CD14-positive monocyte (primary cell): ENCODE results near the gene SSBP3. TPM values are rescaled to one million over a fixed set of nuclear protein-coding genes. Genes with fewer than 3 reads are reported as not detected.

Source experiments
- DNase-seq, 3 donors: peaks; one replicate each; pipeline ENCODE4 v3.0.0-alpha.2; 2011 to 2022
- H2AFZ ChIP-seq: 2 replicates; pipeline ENCODE4 v1.6.0; 2012; ENCODE audit warnings: mild to moderate bottlenecking, low read depth, low read length, inconsistent platforms; ENCODE audit not compliant: insufficient read depth, poor library complexity, severe bottlenecking
- H3K27ac ChIP-seq, 2 donors: 1 replicate in 1 of 2; 2 replicates in 1 of 2; pipeline ENCODE4 v1.5.1; 2012 to 2013; ENCODE audit warnings: low read length in 2 of 2, control low read depth in 1 of 2, inconsistent platforms in 1 of 2, low read depth in 1 of 2, mild to moderate bottlenecking in 1 of 2
- H3K27me3 ChIP-seq, 2 donors: one replicate each; pipeline versions ENCODE4 v1.6.0 to v1.6.1; 2011 to 2013; ENCODE audit warnings: low read length in 2 of 2; ENCODE audit not compliant: control insufficient read depth in 2 of 2, insufficient read depth in 2 of 2
- H3K36me3 ChIP-seq, 2 donors: replicated peaks in 1 of 2; 1 replicate in 1 of 2; 2 replicates in 1 of 2; pipeline versions ENCODE4 v1.5.1 to v1.6.1; 2012 to 2013; ENCODE audit warnings: low read length in 2 of 2, control low read depth in 1 of 2, inconsistent platforms in 1 of 2, mild to moderate bottlenecking in 1 of 2; ENCODE audit not compliant: insufficient read depth in 2 of 2, control insufficient read depth in 1 of 2
- H3K4me1 ChIP-seq, 2 donors: 1 replicate in 1 of 2; 2 replicates in 1 of 2; pipeline versions ENCODE4 v1.5.1 to v1.6.1; 2012 to 2013; ENCODE audit warnings: low read length in 2 of 2, control low read depth in 1 of 2, inconsistent platforms in 1 of 2, mild to moderate bottlenecking in 1 of 2, moderate library complexity in 1 of 2; ENCODE audit not compliant: insufficient read depth in 2 of 2, control insufficient read depth in 1 of 2
- H3K4me2 ChIP-seq: replicated peaks from 2 replicates; pipeline ENCODE3; 2012; ENCODE audit warnings: low read length, moderate library complexity, mild to moderate bottlenecking; ENCODE audit not compliant: poor library complexity, severe bottlenecking; ENCODE audit errors: extremely low read depth
- H3K4me3 ChIP-seq, 3 experiments: fragments of 200-600 bp in 1 of 3; sonication (generic) in 1 of 3; replicated peaks in 1 of 3; 1 replicate in 2 of 3; 2 replicates in 1 of 3; pipeline ENCODE4 v1.5.1; 2011 to 2013; ENCODE audit warnings: low read length in 3 of 3, mild to moderate bottlenecking in 3 of 3, control low read depth in 2 of 3, low read depth in 2 of 3, inconsistent platforms in 1 of 3, moderate library complexity in 1 of 3
- H3K79me2 ChIP-seq: 2 replicates; pipeline ENCODE4 v1.6.0; 2012; ENCODE audit warnings: mild to moderate bottlenecking, control low read depth, inconsistent platforms, low read length, moderate library complexity; ENCODE audit not compliant: insufficient read depth
- H3K9ac ChIP-seq: 2 replicates; pipeline ENCODE4 v1.6.0; 2017; ENCODE audit warnings: low read length, mild to moderate bottlenecking; ENCODE audit not compliant: insufficient read depth, poor library complexity, severe bottlenecking
- H3K9me3 ChIP-seq, 2 donors: replicated peaks in 1 of 2; 1 replicate in 1 of 2; 2 replicates in 1 of 2; pipeline versions ENCODE4 v1.5.1 to v1.6.1; 2012 to 2013; ENCODE audit warnings: low read length in 2 of 2, control low read depth in 1 of 2; ENCODE audit not compliant: control insufficient read depth in 1 of 2, insufficient read depth in 1 of 2
- H4K20me1 ChIP-seq: 2 replicates; pipeline ENCODE4 v1.6.0; 2012; ENCODE audit warnings: mild to moderate bottlenecking, low read length, control low read depth, moderate library complexity; ENCODE audit not compliant: insufficient read depth
- H3K27ac Mint-ChIP-seq, 7 donors: one replicate each; pipeline ENCODE4 v1.8.0; 2020; ENCODE audit warnings: mild to moderate bottlenecking in 7 of 7, mixed read lengths in 7 of 7, moderate library complexity in 6 of 7, inconsistent platforms in 2 of 7
- H3K27me3 Mint-ChIP-seq, 3 donors: one replicate each; pipeline ENCODE4 v1.8.0; 2021 to 2022; ENCODE audit warnings: low read depth in 3 of 3, mild to moderate bottlenecking in 3 of 3, mixed read lengths in 3 of 3, moderate library complexity in 3 of 3, inconsistent platforms in 1 of 3
- H3K36me3 Mint-ChIP-seq, 2 donors: one replicate each; pipeline ENCODE4 v1.8.0; 2020; ENCODE audit warnings: mixed read lengths in 2 of 2, inconsistent platforms in 1 of 2, mild to moderate bottlenecking in 1 of 2
- H3K4me1 Mint-ChIP-seq: one replicate; pipeline ENCODE4 v1.8.0; 2020; ENCODE audit warnings: mild to moderate bottlenecking, mixed read lengths
- H3K4me3 Mint-ChIP-seq, 2 donors: one replicate each; pipeline ENCODE4 v1.8.0; 2020; ENCODE audit warnings: mild to moderate bottlenecking in 2 of 2, mixed read lengths in 2 of 2, moderate library complexity in 1 of 2
- H3K9me3 Mint-ChIP-seq, 7 donors: one replicate each; pipeline ENCODE4 v1.8.0; 2020 to 2022; ENCODE audit warnings: mixed read lengths in 7 of 7, mild to moderate bottlenecking in 6 of 7, moderate library complexity in 6 of 7, inconsistent platforms in 2 of 7
- CTCF ChIP-seq: fragments of 200-600 bp; IDR thresholded peaks from one replicate; pipeline ENCODE4 v1.8.0; 2022; ENCODE audit warnings: antibody characterized with exemption, mild to moderate bottlenecking
- WGBS: methylation state at CpG from one replicate; pipeline ENCODE4 v1.1.5; 2013; ENCODE audit warnings: missing lambda C conversion rate; ENCODE audit not compliant: insufficient coverage; 5-methylcytosine and 5-hydroxymethylcytosine counted together
- intact Hi-C, 2 donors: fragments of 100-400 bp; cut with micrococcal nuclease; formaldehyde crosslinking; loops; one replicate each; pipeline versions ENCODE4 v1.15.0 to v1.15.1; 2023
- polyA plus RNA-seq, 3 donors: library from polyadenylated mRNA; depleted of rRNA in 1 of 3; unstranded in 2 of 3; stranded (reverse) in 1 of 3; fragments of 300-500 nt in 2 of 3; fragments of >200 nt in 1 of 3; fragmentation: Illumina TruSeq in 2 of 3; gene quantifications; 1 replicate in 2 of 3; 2 replicates in 1 of 3; pipeline ENCODE4 v1.2.3, GENCODE V29; 2012 to 2021

Gene SSBP3
- polyA plus RNA-seq, 3 donors, result 4.1 to 30.7 (median 4.3) TPM

GRCh38 chr1:54384918-54385726 lies 21.1 kb downstream of the SSBP3 start:
- Histone ChIP-seq H3K9me3 (no peaks in the 10 kb centered on the region), H3K4me2 (no peak overlapping the region), H3K9ac (peak overlapping the region; percentile 10), H3K79me2 (no peaks in the 10 kb centered on the region), H3K36me3 (peaks cover 3 to 43% of the 10 kb centered on the region in 2 donors), H2AFZ (no peak overlapping the region), H3K27ac (peak overlapping the region in 1 of 2 donors; percentile 9), H4K20me1 (peaks cover 62% of the 10 kb centered on the region), H3K4me3 (no peak overlapping the region), H3K27me3 (no peaks in the 10 kb centered on the region), H3K4me1 (peaks cover 6% of the 10 kb centered on the region in 2 donors)
- no peak overlapping the region for H3K4me3 Mint-ChIP-seq
- no peaks in the 10 kb centered on the region for H3K9me3 Mint-ChIP-seq
- no peak for DNase-seq
- H3K4me1 Mint-ChIP-seq, result peaks cover 16% of the 10 kb centered on the region
- TF ChIP-seq CTCF, result no peak
- peaks cover 15 to 54% of the 10 kb centered on the region in 2 donors for H3K36me3 Mint-ChIP-seq
- intact Hi-C loops, result no loop called here
- peak overlapping the region in 6 of 7 donors; percentile 14 to 61 (median 48) for H3K27ac Mint-ChIP-seq
- peaks cover 0 to 2% (median 0%) of the 10 kb centered on the region in 3 donors for H3K27me3 Mint-ChIP-seq
- 17% methylated on average over 6 of the region's 7 CpGs for WGBS

- Histone ChIP-seq H3K27ac (peak overlapping the region in 1 of 2 donors; percentile 9), H3K4me1 (peaks cover 6% of the 10 kb centered on the region in 2 donors), H3K27me3 (no peaks in the 10 kb centered on the region), H3K9ac (peak overlapping the region; percentile 10), H3K79me2 (no peaks in the 10 kb centered on the region), H2AFZ (no peak overlapping the region), H3K4me3 (no peak overlapping the region), H4K20me1 (peaks cover 68% of the 10 kb centered on the region), H3K36me3 (peaks cover 3 to 41% of the 10 kb centered on the region in 2 donors), H3K4me2 (no peak overlapping the region), H3K9me3 (no peaks in the 10 kb centered on the region)
- H3K4me1 Mint-ChIP-seq, result peaks cover 16% of the 10 kb centered on the region
- H3K36me3 Mint-ChIP-seq, result peaks cover 14 to 59% of the 10 kb centered on the region in 2 donors
- H3K27ac Mint-ChIP-seq, result peak overlapping the region in 3 of 7 donors; percentile 14 to 51 (median 25)
- H3K9me3 Mint-ChIP-seq, result no peaks in the 10 kb centered on the region
- intact Hi-C loops, result no loop called here
- TF ChIP-seq CTCF, result no peak
- no peak overlapping the region for H3K4me3 Mint-ChIP-seq
- H3K27me3 Mint-ChIP-seq, result peaks cover 0 to 2% (median under 1%) of the 10 kb centered on the region in 3 donors
- DNase-seq, result no peak
- 100% methylated on average over 1 of the region's 2 CpGs for WGBS
These were observed 21.7 kb downstream of the SSBP3 start for GRCh38 chr1:54384471-54384870.
